ENCODE data around the gene TUBD1.

Gene TUBD1

DNA sequence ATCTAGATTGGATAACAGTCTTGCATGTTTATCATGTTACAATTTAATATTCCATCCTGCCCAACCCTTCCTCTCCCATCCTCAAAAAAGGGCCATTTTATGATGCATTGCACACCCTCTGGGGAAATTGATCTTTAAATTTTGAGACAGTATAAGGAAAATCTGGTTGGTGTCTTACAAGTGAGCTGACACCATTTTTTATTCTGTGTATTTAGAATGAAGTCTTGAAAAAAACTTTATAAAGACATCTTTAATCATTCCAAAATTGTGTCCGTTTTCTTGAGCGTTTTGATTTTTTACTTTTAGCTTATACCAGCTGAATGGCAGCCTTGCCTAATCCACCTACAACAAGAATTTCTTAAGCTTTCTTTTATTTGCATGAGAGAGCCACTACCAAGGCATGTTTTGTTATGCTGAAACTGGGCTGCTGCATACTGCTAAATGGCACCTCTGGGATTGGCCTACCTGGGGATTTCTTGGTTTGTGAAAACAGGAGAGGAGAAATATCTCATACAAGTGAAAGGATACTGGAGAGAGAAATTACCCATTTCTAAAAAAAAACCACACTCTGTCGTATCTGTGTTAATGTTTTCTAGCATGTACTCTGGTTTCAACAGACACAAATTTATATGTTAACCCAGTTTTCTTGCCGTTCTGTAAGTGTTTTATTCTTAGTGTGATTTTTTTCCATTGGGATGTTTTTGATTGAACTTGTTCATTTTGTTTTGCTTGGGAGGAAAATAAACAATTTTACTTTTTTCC is 52.2 kb downstream of the TUBD1 start:
- TF ChIP-seq, protein P1, sequence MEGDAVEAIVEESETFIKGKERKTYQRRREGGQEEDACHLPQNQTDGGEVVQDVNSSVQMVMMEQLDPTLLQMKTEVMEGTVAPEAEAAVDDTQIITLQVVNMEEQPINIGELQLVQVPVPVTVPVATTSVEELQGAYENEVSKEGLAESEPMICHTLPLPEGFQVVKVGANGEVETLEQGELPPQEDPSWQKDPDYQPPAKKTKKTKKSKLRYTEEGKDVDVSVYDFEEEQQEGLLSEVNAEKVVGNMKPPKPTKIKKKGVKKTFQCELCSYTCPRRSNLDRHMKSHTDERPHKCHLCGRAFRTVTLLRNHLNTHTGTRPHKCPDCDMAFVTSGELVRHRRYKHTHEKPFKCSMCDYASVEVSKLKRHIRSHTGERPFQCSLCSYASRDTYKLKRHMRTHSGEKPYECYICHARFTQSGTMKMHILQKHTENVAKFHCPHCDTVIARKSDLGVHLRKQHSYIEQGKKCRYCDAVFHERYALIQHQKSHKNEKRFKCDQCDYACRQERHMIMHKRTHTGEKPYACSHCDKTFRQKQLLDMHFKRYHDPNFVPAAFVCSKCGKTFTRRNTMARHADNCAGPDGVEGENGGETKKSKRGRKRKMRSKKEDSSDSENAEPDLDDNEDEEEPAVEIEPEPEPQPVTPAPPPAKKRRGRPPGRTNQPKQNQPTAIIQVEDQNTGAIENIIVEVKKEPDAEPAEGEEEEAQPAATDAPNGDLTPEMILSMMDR (IDR thresholded peaks at IDR 0.05; ENCODE audit: insufficient read depth, low read length, poor library complexity, severe bottlenecking) = no peak
- TF ChIP-seq EZH2phosphoT487 (conservative IDR thresholded peaks at IDR 0.05; ENCODE audit: low read length) = no peak
- Histone ChIP-seq H3F3A (ENCODE audit: insufficient read depth) (peaks cover 9% of the 10 kb centered on the region), H3K36me3 (ENCODE audit: low read length) (0 out of 2 replicates have a peak, but pooled peaks cover 4% of the 10 kb centered on the region), H3K79me2 (ENCODE audit: insufficient read depth, low read length) (no peaks in the 10 kb centered on the region), H2AFZ (ENCODE audit: low read depth, low read length, severe bottlenecking) (no peak overlapping the region), H3K27ac (ENCODE audit: low read depth, low read length) (no peak overlapping the region), H3K4me3 (ENCODE audit: insufficient read depth, low read length, poor library complexity, severe bottlenecking) (no peak overlapping the region), H3K27me3 (ENCODE audit: low read length) (no peaks in the 10 kb centered on the region), H3K9me2 (replicated peaks; ENCODE audit: insufficient read depth, low read length) (no peaks in the 10 kb centered on the region), H3K4me2 (ENCODE audit: low read depth, low read length, poor library complexity, severe bottlenecking) (no peak overlapping the region), H3K9ac (ENCODE audit: low read length) (no peak overlapping the region), H3K9me3 (ENCODE audit: insufficient read depth, low read length) (no peaks in the 10 kb centered on the region), H4K20me1 (ENCODE audit: low read depth, low read length) (no peaks in the 10 kb centered on the region)

DNA sequence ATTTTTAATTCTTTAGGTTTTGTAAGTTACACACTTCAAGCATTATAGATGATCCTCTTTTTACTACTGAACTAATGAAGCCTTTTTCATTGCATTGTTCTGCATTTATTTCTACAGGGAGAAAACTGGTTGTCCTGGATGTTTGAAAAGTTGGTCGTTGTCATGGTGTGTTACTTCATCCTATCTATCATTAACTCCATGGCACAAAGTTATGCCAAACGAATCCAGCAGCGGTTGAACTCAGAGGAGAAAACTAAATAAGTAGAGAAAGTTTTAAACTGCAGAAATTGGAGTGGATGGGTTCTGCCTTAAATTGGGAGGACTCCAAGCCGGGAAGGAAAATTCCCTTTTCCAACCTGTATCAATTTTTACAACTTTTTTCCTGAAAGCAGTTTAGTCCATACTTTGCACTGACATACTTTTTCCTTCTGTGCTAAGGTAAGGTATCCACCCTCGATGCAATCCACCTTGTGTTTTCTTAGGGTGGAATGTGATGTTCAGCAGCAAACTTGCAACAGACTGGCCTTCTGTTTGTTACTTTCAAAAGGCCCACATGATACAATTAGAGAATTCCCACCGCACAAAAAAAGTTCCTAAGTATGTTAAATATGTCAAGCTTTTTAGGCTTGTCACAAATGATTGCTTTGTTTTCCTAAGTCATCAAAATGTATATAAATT is 53.0 kb downstream of the TUBD1 start:
- 0 out of 2 replicates have a peak, but pooled peaks cover 4% of the 10 kb centered on the region for H3K36me3 ChIP-seq (ENCODE audit: low read length)
- H3K9me3 ChIP-seq (ENCODE audit: insufficient read depth, low read length) = no peaks in the 10 kb centered on the region
- no peak overlapping the region for H3K4me2 ChIP-seq (ENCODE audit: low read depth, low read length, poor library complexity, severe bottlenecking)
- no peak for TF ChIP-seq EZH2phosphoT487 (conservative IDR thresholded peaks at IDR 0.05; ENCODE audit: low read length)
- TF ChIP-seq, protein P1 (IDR thresholded peaks at IDR 0.05; ENCODE audit: insufficient read depth, low read length, poor library complexity, severe bottlenecking) = no peak
- H3K27ac ChIP-seq (ENCODE audit: low read depth, low read length) = no peak overlapping the region
- H3K9ac ChIP-seq (ENCODE audit: low read length) = no peak overlapping the region
- H4K20me1 ChIP-seq (ENCODE audit: low read depth, low read length) = no peaks in the 10 kb centered on the region
- no peaks in the 10 kb centered on the region for H3K27me3 ChIP-seq (ENCODE audit: low read length)
- no peaks in the 10 kb centered on the region for H3K79me2 ChIP-seq (ENCODE audit: insufficient read depth, low read length)
- H2AFZ ChIP-seq (ENCODE audit: low read depth, low read length, severe bottlenecking) = no peak overlapping the region
- peaks cover 2% of the 10 kb centered on the region for H3F3A ChIP-seq (ENCODE audit: insufficient read depth)
- no peaks in the 10 kb centered on the region for H3K9me2 ChIP-seq (replicated peaks; ENCODE audit: insufficient read depth, low read length)
- H3K4me3 ChIP-seq (ENCODE audit: insufficient read depth, low read length, poor library complexity, severe bottlenecking) = no peak overlapping the region

DNA sequence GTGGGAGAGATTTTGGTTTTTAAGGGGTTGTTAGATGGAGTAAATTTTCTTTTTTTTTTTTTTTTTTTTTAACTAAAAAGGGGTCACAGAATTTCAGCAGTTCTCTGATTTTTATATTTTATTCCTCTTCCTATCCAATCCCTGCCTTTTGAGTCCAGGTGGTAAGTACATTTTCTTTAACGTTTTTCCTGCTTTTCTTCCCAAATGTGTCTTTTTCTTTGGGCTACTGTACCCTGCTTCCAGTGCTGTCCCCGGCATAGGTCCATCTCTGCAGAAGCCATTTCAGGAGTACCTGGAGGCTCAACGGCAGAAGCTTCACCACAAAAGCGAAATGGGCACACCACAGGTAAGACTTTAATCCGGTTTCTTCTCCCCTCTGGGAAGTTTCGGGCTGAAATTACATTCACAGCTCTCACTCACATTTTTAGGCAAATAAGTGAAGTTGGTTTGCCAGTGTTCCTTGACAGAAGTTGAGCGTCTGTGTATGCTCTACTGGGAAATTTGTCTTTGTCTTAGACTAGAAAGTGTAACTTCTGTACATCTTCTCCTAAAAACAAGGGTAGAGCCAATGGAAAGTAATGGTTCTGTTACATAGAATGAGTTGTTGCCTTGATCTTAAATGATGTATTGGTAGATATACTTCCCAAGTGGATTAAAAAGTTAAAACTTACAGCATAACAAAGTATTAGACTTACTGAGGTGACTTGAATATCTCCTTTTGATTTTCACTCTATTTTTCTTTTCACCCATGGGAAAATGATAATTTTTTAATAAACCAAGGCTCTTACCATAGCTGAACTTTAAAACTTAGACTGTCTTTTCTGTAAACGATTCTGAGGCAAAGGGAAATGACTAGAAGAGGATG is 54.5 kb downstream of the TUBD1 start:
- no peak for TF ChIP-seq EZH2phosphoT487 (conservative IDR thresholded peaks at IDR 0.05; ENCODE audit: low read length)
- TF ChIP-seq, protein P1 (IDR thresholded peaks at IDR 0.05; ENCODE audit: insufficient read depth, low read length, poor library complexity, severe bottlenecking) = no peak
- H3K79me2 ChIP-seq (ENCODE audit: insufficient read depth, low read length) = no peaks in the 10 kb centered on the region
- no peaks in the 10 kb centered on the region for H3K27me3 ChIP-seq (ENCODE audit: low read length)
- no peak overlapping the region for H2AFZ ChIP-seq (ENCODE audit: low read depth, low read length, severe bottlenecking)
- 0 out of 2 replicates have a peak, but pooled peaks cover 4% of the 10 kb centered on the region for H3K36me3 ChIP-seq (ENCODE audit: low read length)
- no peak overlapping the region for H3K4me3 ChIP-seq (ENCODE audit: insufficient read depth, low read length, poor library complexity, severe bottlenecking)
- H3K27ac ChIP-seq (ENCODE audit: low read depth, low read length) = no peak overlapping the region
- peak overlapping the region; percentile 13 for H3K4me2 ChIP-seq (ENCODE audit: low read depth, low read length, poor library complexity, severe bottlenecking)
- H3K9me2 ChIP-seq (replicated peaks; ENCODE audit: insufficient read depth, low read length) = no peaks in the 10 kb centered on the region
- H3F3A ChIP-seq (ENCODE audit: insufficient read depth) = peaks cover 3% of the 10 kb centered on the region; the same call in 1 of the 2 replicates
- no peaks in the 10 kb centered on the region for H4K20me1 ChIP-seq (ENCODE audit: low read depth, low read length)
- H3K9me3 ChIP-seq (ENCODE audit: insufficient read depth, low read length) = no peaks in the 10 kb centered on the region
- no peak overlapping the region for H3K9ac ChIP-seq (ENCODE audit: low read length)
